GM12864 (cell line): ENCODE results near the gene ACAT2.
"Not testable (repeated sequence)": the region's sequence is repeated elsewhere in the genome, so short reads cannot be mapped to it uniquely, and the experiment has no call there.

Experiments used
- DNase-seq: peaks from one replicate; pipeline ENCODE4 v3.0.0-alpha.2; 2011; ENCODE audit warnings: low read depth
- H3K4me3 ChIP-seq: 2 replicates; pipeline ENCODE4 v1.5.1; 2011; ENCODE audit warnings: mild to moderate bottlenecking, low read depth, low read length, control low read depth
- TF ChIP-seq, protein P1 (sequence below): IDR thresholded peaks from 2 replicates; pipeline ENCODE4 v1.5.1; 2011; ENCODE audit warnings: low read depth, mild to moderate bottlenecking, moderate library complexity, low read length, control low read depth, inconsistent platforms; ENCODE audit errors: missing control alignments

The ACAT2 gene

DNA sequence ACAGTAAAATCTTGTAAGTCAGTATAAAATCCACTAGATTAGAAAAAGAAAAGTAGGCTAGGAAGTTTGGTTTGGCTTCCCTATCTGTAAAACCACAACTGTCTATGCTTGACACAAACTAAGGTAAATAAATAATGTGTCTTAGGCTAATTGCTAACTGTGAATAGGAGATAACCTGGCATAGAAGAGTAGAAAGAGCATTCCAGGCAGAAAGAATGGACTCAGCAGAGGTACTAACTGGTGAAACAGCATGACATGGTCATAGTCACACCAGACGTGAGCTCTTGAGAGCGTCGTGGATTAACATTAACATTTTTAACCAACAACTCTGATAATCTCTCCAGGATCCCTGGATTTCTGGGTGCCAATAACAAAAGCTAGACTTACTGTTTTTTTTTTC, 43.2 kb upstream of the ACAT2 start:
- H3K4me3 ChIP-seq = no peak overlapping the region
- TF ChIP-seq, protein P1, sequence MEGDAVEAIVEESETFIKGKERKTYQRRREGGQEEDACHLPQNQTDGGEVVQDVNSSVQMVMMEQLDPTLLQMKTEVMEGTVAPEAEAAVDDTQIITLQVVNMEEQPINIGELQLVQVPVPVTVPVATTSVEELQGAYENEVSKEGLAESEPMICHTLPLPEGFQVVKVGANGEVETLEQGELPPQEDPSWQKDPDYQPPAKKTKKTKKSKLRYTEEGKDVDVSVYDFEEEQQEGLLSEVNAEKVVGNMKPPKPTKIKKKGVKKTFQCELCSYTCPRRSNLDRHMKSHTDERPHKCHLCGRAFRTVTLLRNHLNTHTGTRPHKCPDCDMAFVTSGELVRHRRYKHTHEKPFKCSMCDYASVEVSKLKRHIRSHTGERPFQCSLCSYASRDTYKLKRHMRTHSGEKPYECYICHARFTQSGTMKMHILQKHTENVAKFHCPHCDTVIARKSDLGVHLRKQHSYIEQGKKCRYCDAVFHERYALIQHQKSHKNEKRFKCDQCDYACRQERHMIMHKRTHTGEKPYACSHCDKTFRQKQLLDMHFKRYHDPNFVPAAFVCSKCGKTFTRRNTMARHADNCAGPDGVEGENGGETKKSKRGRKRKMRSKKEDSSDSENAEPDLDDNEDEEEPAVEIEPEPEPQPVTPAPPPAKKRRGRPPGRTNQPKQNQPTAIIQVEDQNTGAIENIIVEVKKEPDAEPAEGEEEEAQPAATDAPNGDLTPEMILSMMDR = no peak
- DNase-seq = no peak

DNA sequence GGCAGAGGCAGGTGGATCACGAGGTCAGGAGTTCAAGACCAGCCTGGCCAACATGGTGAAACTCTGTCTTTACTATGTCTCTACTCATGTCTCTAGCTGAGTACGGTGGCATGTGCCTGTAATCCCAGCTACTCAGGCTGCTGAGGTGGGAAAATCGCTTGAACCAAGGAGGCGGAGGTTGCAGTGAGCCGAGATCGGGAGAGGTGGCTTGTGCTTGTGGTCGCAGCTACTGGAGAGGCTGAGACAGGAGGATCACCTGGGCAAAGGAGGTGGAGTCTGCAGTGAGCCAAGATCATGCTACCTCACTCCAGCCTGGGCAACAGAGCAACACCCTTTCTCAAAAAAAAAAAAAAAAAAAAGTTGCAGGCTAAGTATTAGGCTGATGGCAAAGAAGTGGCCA, 42.6 kb upstream of the ACAT2 start:
- no peak overlapping the region for H3K4me3 ChIP-seq
- TF ChIP-seq, protein P1 = no peak
- DNase-seq = no peak

DNA sequence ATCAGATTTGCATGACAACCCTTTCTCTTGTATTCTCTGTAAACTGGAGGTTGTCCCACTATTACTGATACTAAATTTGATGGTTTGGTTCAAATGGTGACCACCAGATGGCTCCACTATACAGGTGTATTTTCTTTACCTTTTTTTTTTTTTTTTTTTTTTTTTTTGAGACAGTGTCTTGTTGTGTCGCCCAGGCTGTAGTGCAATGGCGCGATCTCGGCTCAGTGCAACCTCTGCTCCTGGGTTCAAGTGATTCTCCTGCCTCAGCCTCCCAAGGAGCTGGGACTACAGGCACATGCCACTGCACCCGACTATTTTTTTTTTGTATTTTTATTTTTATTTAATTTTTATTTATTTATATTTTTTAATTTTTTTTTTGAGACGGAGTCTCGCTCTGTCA, 41.1 kb upstream of the ACAT2 start:
- TF ChIP-seq, protein P1 = peak; percentile 32
- DNase-seq = no peak
- no peak overlapping the region for H3K4me3 ChIP-seq

DNA sequence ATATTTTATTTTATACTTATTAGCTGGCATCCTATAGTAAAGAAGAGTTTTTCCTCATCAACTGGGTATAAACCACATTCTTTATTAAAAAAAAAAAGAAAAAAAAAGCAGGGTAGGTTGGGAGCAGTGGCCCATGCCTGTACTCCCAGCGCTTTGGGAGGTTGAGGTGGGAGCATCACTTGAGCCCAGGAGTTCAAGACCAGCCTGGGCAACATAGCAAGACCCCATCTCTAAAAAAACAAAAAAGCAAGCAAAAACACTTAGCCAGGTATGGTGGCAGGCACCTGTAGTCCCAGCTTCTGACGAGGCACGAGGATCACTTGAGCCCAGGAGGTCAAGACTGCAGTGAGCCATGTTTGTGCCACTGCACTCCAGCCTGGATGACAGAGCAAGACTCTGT, 39.9 kb upstream of the ACAT2 start:
- not testable (repeated sequence) for DNase-seq, H3K4me3 ChIP-seq

DNA sequence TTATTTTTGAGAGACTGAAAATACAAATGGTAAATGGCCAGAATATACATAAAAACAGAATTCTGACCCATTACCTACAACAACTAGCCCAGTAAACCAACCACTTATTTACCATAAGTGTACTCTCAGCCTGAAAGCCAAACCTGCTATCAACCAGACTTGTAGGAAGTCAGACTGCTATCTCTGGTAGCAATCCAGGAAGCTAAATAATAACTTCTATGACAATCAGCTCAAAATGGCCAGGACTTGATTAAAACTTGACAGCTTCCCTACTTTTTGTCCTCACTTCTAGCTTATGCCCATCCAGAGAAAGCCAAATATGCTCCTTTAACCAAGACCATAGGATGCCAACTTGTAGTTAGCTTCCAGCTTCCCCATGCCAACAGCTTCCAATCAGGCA, 39.2 kb upstream of the ACAT2 start:
- H3K4me3 ChIP-seq = no peak overlapping the region
- TF ChIP-seq, protein P1 = no peak
- DNase-seq = no peak

DNA sequence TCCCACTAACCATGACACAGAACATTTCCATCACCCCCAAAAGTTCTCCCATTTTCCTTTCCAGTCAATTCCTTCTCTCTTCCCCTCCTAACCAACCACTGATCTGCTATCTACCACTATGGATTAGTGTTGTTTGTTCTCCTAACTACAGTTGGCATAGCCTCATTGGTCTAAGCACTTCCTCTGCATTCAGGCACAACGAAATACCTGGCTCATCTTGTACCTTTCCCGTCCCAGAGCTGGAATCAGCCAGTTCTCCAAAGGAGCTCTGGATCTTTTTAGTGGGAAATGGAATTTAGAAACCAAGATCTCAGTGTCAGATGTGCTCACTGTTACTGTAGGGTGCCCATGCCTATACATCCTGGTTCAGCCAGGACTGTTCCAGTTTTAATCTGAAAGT, 38.6 kb upstream of the ACAT2 start:
- no peak for DNase-seq
- no peak overlapping the region for H3K4me3 ChIP-seq
- TF ChIP-seq, protein P1 = no peak

DNA sequence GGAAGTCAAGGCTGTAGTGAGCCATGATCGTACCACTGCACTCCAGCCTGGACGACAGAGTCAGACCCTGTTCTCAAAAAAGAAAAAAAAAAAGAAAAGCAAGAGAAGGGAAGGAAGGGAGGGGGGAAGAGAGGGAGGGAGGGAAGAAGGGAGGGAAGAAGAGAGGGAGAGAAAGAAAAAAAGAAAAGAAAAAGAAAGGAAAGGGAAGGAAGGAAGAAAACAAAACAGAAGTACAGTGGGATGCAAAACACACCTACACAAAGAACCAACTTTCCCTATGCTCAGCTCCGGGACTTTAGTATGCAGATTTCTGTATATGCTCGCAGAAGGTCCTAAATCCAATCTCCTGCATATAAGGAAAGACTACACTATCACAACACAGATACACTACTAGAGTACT, 37.1 kb upstream of the ACAT2 start:
- TF ChIP-seq, protein P1 = no peak
- H3K4me3 ChIP-seq = no peak overlapping the region
- DNase-seq = no peak

DNA sequence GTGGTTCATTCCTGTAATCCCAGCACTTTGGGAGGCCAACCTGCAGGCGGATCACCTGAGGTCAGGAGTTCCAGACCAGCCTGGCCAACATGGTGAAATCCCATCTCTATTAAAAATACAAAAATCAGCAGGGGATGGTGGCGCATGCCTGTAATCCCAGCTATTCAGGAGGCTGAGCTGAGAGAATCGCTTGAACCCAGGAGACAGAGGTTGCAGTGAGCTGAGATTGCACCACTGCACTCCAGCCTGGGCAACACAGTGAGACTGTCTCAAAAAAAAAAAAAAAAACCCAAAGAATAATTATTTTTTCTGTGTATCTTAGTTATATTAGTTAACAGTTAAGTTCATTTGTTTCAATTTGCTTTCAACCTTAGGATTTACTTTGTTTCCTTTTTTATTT, 36.6 kb upstream of the ACAT2 start:
- not testable (repeated sequence) for H3K4me3 ChIP-seq, DNase-seq
